K562 (cell line): ENCODE measurements around the gene MTG2. TPM values are rescaled to one million over a fixed set of nuclear protein-coding genes. Genes with fewer than 3 reads are reported as not detected.

ENCODE experiments used
- ARHGAP35 ChIP-seq: fragments of 450-650 bp; IDR thresholded peaks from 2 replicates; pipeline ENCODE4 v1.6.1; 2018; ENCODE audit not compliant: partially characterized antibody
- ATF1 ChIP-seq, 2 experiments: fragments of 450-650 bp in 1 of 2; IDR thresholded peaks; 2 replicates each; pipeline ENCODE4 v1.6.1; 2016; ENCODE audit warnings: missing compliant biosample characterization in 1 of 2, missing genetic modification characterization in 1 of 2
- CEBPB ChIP-seq: fragments of 450-650 bp; IDR thresholded peaks from 2 replicates; pipeline ENCODE4 v1.6.1; 2016; ENCODE audit warnings: missing genetic modification characterization, missing compliant biosample characterization
- EGR1 ChIP-seq: fragments of 450-650 bp; conservative IDR thresholded peaks from 2 replicates; pipeline ENCODE4 v1.6.1; 2017; ENCODE audit warnings: mild to moderate bottlenecking
- ELF4 ChIP-seq: fragments of 450-650 bp; formaldehyde crosslinking; IDR thresholded peaks from 2 replicates; pipeline ENCODE4 v1.4.0; 2022; ENCODE audit warnings: missing genetic modification characterization
- ERF ChIP-seq: fragments of 450-650 bp; formaldehyde crosslinking; IDR thresholded peaks from 2 replicates; pipeline ENCODE4 v1.4.0; 2020; ENCODE audit warnings: mild to moderate bottlenecking, mixed read lengths
- IFI16 ChIP-seq: fragments of 250-450 bp; sonication (Bioruptor Pico); IDR thresholded peaks from 2 replicates; pipeline ENCODE4 v2.1.2; 2022; ENCODE audit warnings: mild to moderate bottlenecking, inconsistent platforms
- IRF1 ChIP-seq: sonication (generic); formaldehyde crosslinking; IDR thresholded peaks from 2 replicates; pipeline ENCODE4 v1.8.0; 2022; ENCODE audit warnings: missing genetic modification reagents, mild to moderate bottlenecking, borderline replicate concordance
- MCM2 ChIP-seq: fragments of 450-650 bp; IDR thresholded peaks from 2 replicates; pipeline ENCODE4 v1.6.1; 2017; ENCODE audit warnings: low read depth, mild to moderate bottlenecking
- MEF2D ChIP-seq: conservative IDR thresholded peaks from 2 replicates; pipeline ENCODE4 v1.6.1; 2016; ENCODE audit warnings: low read depth, missing genetic modification characterization, missing compliant biosample characterization
- PTBP1 ChIP-seq: fragments of 200-400 bp; formaldehyde crosslinking; IDR thresholded peaks from 2 replicates; pipeline ENCODE4 v1.6.1; 2017; ENCODE audit warnings: low read depth, low read length
- RBM34 ChIP-seq: fragments of 200-400 bp; formaldehyde crosslinking; IDR thresholded peaks from 2 replicates; pipeline ENCODE4 v1.6.1; 2018; ENCODE audit warnings: low read length, borderline replicate concordance; ENCODE audit not compliant: insufficient read depth
- SMAD3 ChIP-seq: fragments of 450-650 bp; formaldehyde crosslinking; conservative IDR thresholded peaks from 2 replicates; pipeline ENCODE4 v1.4.0; 2020; ENCODE audit warnings: mild to moderate bottlenecking
- SP2 ChIP-seq: IDR thresholded peaks from 2 replicates; pipeline ENCODE4 v1.6.1; 2011; ENCODE audit warnings: mild to moderate bottlenecking, low read depth, low read length, moderate library complexity; ENCODE audit not compliant: poor library complexity, severe bottlenecking; ENCODE audit errors: extremely low read depth
- TAF7 ChIP-seq: fragments of 450-650 bp; IDR thresholded peaks from 2 replicates; pipeline ENCODE4 v1.6.1; 2016; ENCODE audit warnings: missing genetic modification characterization, missing compliant biosample characterization
- TCF3 ChIP-seq: sonication (generic); formaldehyde crosslinking; IDR thresholded peaks from 2 replicates; pipeline ENCODE4 v1.4.0; 2020; ENCODE audit warnings: mild to moderate bottlenecking, missing genetic modification reagents
- TSHZ1 ChIP-seq: fragments of 250-450 bp; sonication (Bioruptor Pico); IDR thresholded peaks from 2 replicates; pipeline ENCODE4 v1.4.0; 2020; ENCODE audit warnings: mild to moderate bottlenecking, moderate library complexity
- ZNF408 ChIP-seq: fragments of 250-450 bp; sonication (Bioruptor Pico); IDR thresholded peaks from 2 replicates; pipeline ENCODE4 v1.4.0; 2020; ENCODE audit warnings: low read depth, mild to moderate bottlenecking, moderate library complexity
- polyA plus RNA-seq, 8 experiments: library from polyadenylated mRNA; depleted of rRNA in 4 of 8; stranded (reverse) in 5 of 8; unstranded in 3 of 8; fragments of >200 nt; fragmentation: Nextera tagmentation in 2 of 8; fragmentation: Illumina TruSeq in 1 of 8; extraction: Ambion mirVana in 2 of 8; extraction: Trizol in 1 of 8; gene quantifications; 2 replicates each; pipeline versions ENCODE4 v1.2.1 to v1.2.3, GENCODE V29; 2011 to 2014; ENCODE audit warnings: inconsistent platforms in 1 of 8, missing spikeins in 1 of 8
- total RNA-seq, 7 experiments: library from RNA; depleted of rRNA in 6 of 7; stranded (reverse); fragments of >200 nt in 6 of 7; fragmentation: Illumina TruSeq in 2 of 7; extraction: Trizol in 2 of 7; gene quantifications; 2 replicates each; pipeline versions ENCODE4 v1.2.1 to v1.2.3, GENCODE V29; 2011 to 2021; ENCODE audit warnings: low replicate concordance in 1 of 7
- TF ChIP-seq, protein P1 (sequence below): sonication (generic); formaldehyde crosslinking; IDR thresholded peaks from 2 replicates; pipeline ENCODE4 v1.4.0; 2020; ENCODE audit warnings: mild to moderate bottlenecking, missing genetic modification reagents
- TF ChIP-seq, protein P2 (sequence below): IDR thresholded peaks from 3 replicates; pipeline ENCODE4 v1.6.1; 2011; ENCODE audit warnings: borderline replicate concordance, mild to moderate bottlenecking; ENCODE audit not compliant: insufficient read length, insufficient read depth
- TF ChIP-seq, protein P3 (sequence below): fragments of 250-450 bp; sonication (Bioruptor Pico); IDR thresholded peaks from 2 replicates; pipeline ENCODE4 v1.8.0; 2022; ENCODE audit warnings: moderate library complexity, mild to moderate bottlenecking, inconsistent platforms

Gene MTG2
- total and polyA plus RNA-seq, 9 of the 15 experiments (the other 6 are each of a cell fraction or from before 2014, with no cell fraction given), result 8.7 to 67.5 (median 44.5) TPM

DNA sequence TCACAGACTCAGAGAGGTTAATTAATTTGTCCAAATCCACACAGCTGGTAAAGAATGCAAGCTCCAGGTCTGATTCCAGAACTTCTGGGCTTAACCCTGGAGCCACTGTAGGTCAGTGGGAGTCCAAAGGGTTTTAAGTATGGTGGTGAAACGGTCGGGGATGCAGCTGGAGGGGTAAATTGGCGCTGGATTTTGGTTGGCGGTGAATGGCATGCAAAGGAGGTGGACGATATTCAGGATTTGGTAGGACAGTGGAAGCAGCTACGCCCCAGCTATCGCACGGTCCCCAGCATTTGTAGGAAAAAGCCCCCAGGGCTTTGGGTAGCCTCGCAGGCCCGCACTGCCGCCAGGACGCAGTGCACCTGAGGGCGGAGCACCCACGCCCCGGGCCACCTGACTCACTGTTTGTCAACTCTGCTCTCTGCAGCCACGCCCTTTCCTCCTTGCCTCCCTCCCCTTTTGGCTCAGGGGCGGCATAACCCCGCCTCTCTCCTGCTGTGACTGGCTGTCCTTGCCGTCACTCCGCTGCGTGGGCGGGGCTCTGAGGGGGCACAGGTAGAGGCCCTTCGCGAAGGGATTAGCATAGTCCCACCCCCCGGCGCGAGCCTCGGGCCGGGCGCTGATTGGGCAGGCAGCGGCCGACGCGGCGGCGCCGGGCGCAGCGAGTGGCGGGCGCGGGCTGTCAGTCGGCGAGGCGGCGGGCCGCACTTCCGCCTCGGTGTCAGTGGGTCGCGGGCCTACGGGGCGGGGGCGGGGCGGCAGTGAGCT, 55.2 kb downstream of the MTG2 start, which contains the start of gene OSBPL2 (continued):
- no peak for TF ChIP-seq TSHZ1 (CRISPR knock-in tag)
- TF ChIP-seq SP2, result peak; percentile 84
- no peak for TF ChIP-seq ARHGAP35
- no peak for TF ChIP-seq RBM34
- TF ChIP-seq, protein P1, sequence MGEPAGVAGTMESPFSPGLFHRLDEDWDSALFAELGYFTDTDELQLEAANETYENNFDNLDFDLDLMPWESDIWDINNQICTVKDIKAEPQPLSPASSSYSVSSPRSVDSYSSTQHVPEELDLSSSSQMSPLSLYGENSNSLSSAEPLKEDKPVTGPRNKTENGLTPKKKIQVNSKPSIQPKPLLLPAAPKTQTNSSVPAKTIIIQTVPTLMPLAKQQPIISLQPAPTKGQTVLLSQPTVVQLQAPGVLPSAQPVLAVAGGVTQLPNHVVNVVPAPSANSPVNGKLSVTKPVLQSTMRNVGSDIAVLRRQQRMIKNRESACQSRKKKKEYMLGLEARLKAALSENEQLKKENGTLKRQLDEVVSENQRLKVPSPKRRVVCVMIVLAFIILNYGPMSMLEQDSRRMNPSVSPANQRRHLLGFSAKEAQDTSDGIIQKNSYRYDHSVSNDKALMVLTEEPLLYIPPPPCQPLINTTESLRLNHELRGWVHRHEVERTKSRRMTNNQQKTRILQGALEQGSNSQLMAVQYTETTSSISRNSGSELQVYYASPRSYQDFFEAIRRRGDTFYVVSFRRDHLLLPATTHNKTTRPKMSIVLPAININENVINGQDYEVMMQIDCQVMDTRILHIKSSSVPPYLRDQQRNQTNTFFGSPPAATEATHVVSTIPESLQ (CRISPR knock-in tag), result no peak
- no peak for TF ChIP-seq IFI16
- TF ChIP-seq EGR1, result peak; percentile 94
- no peak for TF ChIP-seq PTBP1
- TF ChIP-seq SMAD3 (CRISPR knock-in tag), result no peak
- no peak for TF ChIP-seq IRF1
- TF ChIP-seq TAF7 (tag), result no peak
- TF ChIP-seq ZNF408, result no peak
- TF ChIP-seq MEF2D, result no peak
- TF ChIP-seq, protein P2, sequence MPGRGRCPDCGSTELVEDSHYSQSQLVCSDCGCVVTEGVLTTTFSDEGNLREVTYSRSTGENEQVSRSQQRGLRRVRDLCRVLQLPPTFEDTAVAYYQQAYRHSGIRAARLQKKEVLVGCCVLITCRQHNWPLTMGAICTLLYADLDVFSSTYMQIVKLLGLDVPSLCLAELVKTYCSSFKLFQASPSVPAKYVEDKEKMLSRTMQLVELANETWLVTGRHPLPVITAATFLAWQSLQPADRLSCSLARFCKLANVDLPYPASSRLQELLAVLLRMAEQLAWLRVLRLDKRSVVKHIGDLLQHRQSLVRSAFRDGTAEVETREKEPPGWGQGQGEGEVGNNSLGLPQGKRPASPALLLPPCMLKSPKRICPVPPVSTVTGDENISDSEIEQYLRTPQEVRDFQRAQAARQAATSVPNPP, result no peak
- TF ChIP-seq, protein P3, sequence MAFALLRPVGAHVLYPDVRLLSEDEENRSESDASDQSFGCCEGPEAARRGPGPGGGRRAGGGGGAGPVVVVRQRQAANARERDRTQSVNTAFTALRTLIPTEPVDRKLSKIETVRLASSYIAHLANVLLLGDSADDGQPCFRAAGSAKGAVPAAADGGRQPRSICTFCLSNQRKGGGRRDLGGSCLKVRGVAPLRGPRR (CRISPR knock-in tag), result no peak
- TF ChIP-seq ERF (CRISPR knock-in tag), result no peak
- no peak for TF ChIP-seq ELF4 (CRISPR knock-in tag)
- no peak for TF ChIP-seq MCM2
- TF ChIP-seq TCF3 (CRISPR knock-in tag), result no peak
- no peak for TF ChIP-seq ATF1 (CRISPR knock-in tag; IDR thresholded peaks at IDR 0.05)
- peak; percentile 92 for TF ChIP-seq ATF1 (tag; IDR thresholded peaks at IDR 0.05)
- no peak for TF ChIP-seq CEBPB
